SKM-1 treated with dmso at 0.1 percent for 144 hours (cell line): ENCODE data around the gene CDC6.

Experiments used
- DNase-seq: peaks from one replicate; lab custom pipeline; 2025; ENCODE audit not compliant: unreplicated experiment; lab: John Stamatoyannopoulos, UW

The CDC6 gene

DNA sequence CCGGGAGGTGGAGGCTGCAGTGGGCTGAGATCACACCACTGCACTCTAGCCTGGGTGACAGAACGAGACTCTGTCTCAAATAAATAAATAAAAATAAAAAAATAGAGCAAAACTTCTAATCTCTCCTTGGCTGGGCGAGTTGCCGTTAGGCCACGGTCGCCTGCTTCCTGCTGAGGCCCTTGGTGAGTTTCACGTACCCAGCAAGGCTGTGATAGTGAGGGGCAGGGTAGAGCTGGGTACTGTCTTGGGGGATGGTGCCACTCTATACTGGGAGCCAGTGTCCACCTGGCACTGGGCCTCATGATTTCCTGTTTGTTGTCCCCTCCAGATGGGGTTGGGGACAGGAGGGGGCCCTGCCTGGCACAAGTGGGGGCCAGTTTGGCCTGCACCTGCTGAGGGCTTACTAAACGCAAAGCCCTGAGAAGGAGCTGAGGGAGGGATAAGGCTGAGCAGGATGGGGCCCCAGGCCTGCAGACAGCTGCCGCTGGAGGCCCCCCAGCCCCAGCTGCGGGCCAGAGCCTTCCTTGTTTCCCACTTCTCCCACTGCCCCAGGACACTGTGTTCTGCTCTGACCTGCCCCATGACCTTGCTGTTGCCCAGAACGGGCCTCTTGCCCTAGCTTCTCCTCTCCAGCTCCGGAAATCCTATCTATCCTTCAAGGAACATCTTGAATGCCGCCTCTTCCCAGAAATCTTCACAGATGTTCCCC lies 51.4 kb downstream of the CDC6 start:
- DNase-seq: no peak

- DNase-seq: no peak
Observed at GRCh38 chr17:40340327-40340726, 52.6 kb downstream of the CDC6 start.

DNA sequence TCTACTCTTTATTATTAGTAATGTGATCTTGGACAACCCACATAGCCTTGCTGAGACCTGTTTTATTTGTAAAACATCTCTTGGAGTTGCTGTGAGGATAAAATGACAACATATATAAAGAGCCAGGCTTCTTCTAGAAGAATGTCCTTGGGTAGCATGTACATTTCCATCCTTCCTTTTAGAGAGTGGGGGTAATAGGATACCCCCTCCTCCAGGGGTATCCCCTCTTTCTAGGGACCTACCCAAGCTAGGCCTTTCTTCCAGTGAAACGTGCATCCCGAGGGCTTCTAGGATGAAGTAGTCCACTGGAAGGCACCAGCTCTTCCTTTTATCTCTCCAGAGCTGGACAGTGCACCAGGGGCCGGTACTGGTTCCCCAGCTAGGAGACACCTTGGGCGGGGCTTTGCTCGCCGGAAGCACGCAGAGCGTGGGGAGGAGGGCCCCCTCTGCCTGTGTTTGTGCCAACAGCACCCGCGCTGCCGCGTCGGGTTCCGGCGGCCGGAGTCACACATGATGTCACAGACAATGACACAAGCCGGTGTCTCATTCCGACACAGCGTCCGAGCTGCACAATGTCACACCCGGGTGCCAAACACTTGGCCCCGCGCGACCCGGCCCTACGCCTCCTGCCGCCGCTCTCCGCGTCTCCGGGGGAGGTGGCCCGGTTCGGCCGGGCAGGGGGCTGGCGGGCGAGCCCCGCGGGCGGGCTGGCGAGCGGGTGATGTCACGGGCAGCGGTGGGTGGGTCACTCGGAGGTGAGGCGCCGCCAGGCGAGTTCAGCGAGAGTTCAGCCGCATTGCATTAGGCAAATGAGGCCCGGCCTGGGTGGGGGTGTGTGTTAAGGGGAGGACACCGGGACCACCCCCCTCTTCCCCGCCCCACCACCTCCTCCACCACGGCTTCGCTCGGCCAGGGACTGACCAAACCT lies 53.5 kb downstream of the CDC6 start:
- DNase-seq: no peak

DNA sequence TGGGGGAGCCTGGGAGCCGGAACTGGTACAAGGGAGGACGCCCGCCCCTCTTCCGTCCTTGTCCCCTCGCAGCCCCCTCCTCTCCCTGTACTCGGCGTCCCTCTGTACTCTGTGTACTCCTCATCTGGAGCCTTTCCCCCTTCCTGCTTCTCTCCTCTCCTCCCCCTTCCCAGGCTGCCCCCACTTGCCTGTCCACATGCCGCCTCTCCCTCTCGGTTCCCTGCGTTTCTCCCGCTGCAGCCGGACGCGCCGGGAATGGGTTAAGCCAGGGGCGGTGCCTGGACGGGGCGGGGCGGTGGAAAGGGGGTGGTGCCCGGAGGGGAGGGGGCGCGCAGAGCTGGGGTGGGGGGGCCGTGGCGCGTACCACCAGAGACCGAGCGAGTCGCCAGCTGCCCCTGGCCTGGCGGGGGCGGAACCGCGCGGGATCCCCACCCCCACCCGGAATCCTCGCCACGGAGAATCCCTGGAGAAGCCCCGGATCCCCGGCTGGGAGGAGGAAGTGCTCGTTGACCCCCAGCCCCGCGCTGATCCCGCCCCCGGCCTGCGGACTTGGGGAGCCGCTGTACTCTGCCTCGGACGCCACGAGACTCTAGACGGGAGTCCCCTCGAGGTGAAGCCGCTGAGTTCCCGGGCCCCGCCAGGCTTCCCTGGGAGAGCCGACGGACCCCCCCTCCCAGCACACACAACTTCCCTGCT lies 54.3 kb downstream of the CDC6 start:
- no peak for DNase-seq

- no peak for DNase-seq
Observed at GRCh38 chr17:40342504-40343218, 55.0 kb downstream of the CDC6 start.

- DNase-seq: no peak
Observed at GRCh38 chr17:40343219-40344119, 55.8 kb downstream of the CDC6 start.

GRCh38 chr17:40344421-40345160 lies 56.9 kb downstream of the CDC6 start:
- DNase-seq: no peak

DNA sequence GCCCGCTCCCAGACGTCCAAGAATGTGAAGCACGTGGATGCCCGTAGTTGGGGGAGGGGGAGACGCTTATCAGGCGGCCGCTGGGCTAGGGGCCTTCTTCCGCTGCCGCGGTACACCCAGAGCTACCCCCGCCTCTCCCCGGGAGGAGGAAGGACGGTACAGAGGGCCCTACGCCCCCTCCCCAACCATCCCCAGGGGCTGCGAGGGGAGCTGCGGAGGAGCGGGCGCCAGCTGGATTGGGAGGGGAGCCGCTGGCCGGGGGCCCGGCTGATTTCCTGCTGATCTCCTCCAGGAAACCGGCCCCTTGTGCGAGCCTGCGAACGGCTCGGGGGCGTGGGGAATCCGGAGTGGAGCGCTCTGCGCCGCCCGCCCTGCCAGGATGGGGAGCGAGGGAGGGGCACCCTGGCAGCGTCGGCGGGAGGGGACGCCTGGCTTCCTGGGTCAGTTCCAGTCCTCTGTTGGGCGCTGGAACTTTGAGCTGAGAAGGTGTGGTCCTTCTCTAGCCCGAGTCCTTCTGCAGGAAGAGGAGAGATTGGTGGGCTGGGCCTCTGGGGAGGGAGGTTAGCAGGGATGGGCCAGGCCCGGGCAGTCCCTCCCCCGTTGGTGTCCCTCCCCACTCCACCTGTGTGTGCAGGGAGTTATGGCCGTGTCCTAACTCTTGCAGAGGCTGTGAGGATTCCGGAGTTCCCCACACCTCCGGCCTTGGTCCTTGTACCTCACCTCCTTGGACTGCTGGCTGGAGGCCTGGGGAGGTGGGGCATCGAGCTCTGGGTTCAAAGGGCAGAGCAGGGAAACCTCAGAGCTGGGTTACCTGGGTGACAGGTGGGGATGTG lies 57.7 kb downstream of the CDC6 start:
- DNase-seq: no peak

- no peak for DNase-seq
Observed at GRCh38 chr17:40345994-40346764, 58.5 kb downstream of the CDC6 start.

GRCh38 chr17:40346765-40347158 lies 59.1 kb downstream of the CDC6 start:
- DNase-seq: no peak

DNA sequence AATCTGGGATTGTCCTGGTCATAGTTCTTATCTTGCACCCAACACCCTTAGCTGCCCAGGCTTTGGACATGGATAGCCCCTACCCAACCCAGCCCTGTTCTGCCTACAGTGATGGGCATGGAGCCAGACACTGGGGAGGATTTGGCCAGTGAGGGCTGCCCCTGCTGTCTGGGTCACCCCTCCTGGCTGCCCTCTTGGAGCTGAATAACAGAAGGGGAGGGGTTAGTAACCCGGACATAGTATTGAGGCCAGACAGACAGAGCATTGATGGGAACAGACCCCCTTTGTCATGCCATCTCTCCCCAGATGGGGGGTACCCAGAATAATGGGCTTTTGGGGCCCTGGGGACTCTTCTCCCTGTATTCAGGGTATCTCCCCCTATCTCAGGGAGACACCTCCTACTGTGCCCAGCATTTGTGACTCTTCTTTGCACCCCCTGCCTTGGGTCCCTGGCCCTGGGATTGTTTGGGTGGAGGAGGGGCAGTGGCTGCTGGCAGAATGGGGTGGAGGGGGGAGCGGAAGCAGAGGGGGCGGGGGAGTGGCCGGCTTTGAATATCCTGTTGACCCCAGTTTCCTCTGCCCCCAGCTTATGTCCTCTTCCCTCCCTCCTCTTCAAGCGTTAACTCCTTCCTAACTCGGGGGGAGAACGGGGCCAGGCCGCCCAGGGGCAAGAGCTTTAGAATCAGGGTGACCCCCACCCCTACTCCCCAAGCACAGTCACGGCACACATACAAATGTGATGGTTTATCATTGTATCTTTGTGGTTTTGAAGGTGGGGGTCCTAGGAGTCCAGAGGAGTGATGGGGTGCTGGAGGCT lies 59.8 kb downstream of the CDC6 start:
- DNase-seq: no peak

DNA sequence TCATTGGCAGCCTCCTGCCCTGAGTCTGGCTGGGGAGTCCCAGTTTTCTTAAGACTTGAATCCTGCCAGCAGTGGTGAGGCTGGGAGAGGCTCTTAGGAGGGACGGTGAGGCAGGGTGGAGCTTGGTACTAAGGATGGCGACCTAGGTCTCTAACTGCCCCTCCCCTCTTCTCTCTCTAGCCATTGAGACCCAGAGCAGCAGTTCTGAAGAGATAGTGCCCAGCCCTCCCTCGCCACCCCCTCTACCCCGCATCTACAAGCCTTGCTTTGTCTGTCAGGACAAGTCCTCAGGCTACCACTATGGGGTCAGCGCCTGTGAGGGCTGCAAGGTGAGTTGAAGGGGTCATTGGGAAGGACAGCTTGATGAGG lies 60.4 kb downstream of the CDC6 start:
- no peak for DNase-seq

GRCh38 chr17:40348562-40349476 lies 61.1 kb downstream of the CDC6 start:
- DNase-seq: no peak

DNA sequence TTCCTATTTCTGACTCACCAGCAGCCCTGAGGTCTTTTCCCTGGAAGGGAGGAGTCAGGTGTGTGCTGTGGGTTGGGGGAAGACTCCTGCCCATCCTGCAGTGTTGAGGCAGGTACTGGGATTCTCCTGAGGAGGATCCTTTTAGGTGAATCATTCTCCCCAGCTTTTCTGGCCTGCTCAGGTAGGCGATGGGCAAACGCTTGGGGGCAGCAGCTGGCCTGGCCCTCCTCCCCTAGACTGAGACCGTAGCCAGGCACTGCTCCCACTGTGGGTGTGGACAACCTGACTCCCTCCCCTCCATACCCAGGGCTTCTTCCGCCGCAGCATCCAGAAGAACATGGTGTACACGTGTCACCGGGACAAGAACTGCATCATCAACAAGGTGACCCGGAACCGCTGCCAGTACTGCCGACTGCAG lies 61.8 kb downstream of the CDC6 start:
- no peak for DNase-seq

DNA sequence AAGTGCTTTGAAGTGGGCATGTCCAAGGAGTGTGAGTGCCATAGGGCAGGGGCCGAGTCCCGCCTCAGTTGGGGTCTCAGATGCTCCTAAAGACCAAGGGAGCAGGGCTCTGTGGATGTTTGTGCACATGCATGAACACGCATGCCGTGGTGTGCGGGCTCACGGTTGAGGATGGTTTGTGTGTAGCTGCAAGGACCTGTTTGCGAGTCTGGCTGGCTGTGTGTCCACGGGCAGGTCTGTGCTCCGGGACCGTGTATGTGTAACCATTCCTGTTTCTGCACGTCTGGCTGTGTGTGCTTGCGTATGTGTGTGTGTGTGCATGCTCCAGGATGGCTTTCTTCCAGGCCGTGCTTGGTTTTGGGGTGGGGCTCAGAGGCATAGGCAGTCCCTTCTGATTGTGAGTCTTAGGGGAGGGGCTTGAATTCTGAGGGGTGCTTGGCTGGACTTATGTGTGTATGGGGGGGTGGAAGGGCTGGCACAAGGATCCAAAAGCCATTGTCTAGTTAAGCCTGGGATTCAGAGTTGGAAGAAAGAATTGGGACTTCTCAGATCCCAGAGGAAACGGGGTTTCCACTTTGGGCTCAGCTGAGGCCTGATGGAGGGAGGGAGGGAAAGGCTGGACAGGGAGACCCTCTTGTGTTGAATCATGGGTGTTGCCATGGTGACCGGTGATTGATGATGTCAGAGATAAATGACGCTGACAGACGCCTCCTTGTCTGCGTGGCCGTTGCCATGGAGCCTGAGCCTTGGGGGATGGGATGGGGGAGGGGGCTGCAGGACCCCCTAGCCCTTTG lies 62.4 kb downstream of the CDC6 start:
- no peak for DNase-seq
